ENCODE data around the gene NOP53.
A peak's percentile ranks its signal among the peaks of the same experiment; 100 is the strongest.
"Not testable (repeated sequence)": the region's sequence is repeated elsewhere in the genome, so short reads cannot be mapped to it uniquely, and the experiment has no call there.

NOP53 gene

GRCh38 chr19:47778049-47778953, 33.0 kb downstream of the NOP53 start, which contains the start of gene SELENOW:
Gene SELENOW (plus strand): TSS chr19:47778703. CDS start chr19:47778786, 83 bp downstream.
- DNase-seq: peak; percentile 92

GRCh38 chr19:47778954-47779351, 33.6 kb downstream of the NOP53 start:
- DNase-seq: peak; percentile 76

GRCh38 chr19:47779524-47780214, 34.3 kb downstream of the NOP53 start:
- DNase-seq: no peak

- DNase-seq: no peak
Measured at GRCh38 chr19:47780215-47780551, 34.8 kb downstream of the NOP53 start.

GRCh38 chr19:47781590-47782262, 36.4 kb downstream of the NOP53 start:
- DNase-seq: no peak

GRCh38 chr19:47786566-47786965, 41.2 kb downstream of the NOP53 start:
- no peak for DNase-seq

GRCh38 chr19:47787307-47787706, 42.0 kb downstream of the NOP53 start:
- DNase-seq: not testable (repeated sequence)

GRCh38 chr19:47789811-47790210, 44.5 kb downstream of the NOP53 start:
- not testable (repeated sequence) for DNase-seq

GRCh38 chr19:47790398-47790814, 45.1 kb downstream of the NOP53 start:
- peak; percentile 94 for DNase-seq

GRCh38 chr19:47792616-47793015, 47.3 kb downstream of the NOP53 start:
- DNase-seq: no peak

- no peak for DNase-seq
Measured at GRCh38 chr19:47794526-47794925, 49.2 kb downstream of the NOP53 start.

GRCh38 chr19:47796785-47797184, 51.4 kb downstream of the NOP53 start:
- no peak for DNase-seq

- DNase-seq: no peak
Measured at GRCh38 chr19:47797996-47798903, 52.9 kb downstream of the NOP53 start.

- no peak for DNase-seq
Measured at GRCh38 chr19:47798904-47799266, 53.5 kb downstream of the NOP53 start.

GRCh38 chr19:47801270-47801669, 55.9 kb downstream of the NOP53 start:
- DNase-seq: no peak

- DNase-seq: no peak
Measured at GRCh38 chr19:47802521-47803043, 57.2 kb downstream of the NOP53 start.

- not testable (repeated sequence) for DNase-seq
Measured at GRCh38 chr19:47803148-47803547, 57.8 kb downstream of the NOP53 start.

- not testable (repeated sequence) for DNase-seq
Measured at GRCh38 chr19:47803671-47804070, 58.3 kb downstream of the NOP53 start.

GRCh38 chr19:47804451-47804850, 59.1 kb downstream of the NOP53 start, which contains the start of gene TPRX1:
Gene TPRX1 (minus strand): TSS chr19:47804551. CDS start chr19:47804539, 12 bp downstream.
- not testable (repeated sequence) for DNase-seq

GRCh38 chr19:47805313-47805712, 60.0 kb downstream of the NOP53 start:
- no peak for DNase-seq

- no peak for DNase-seq
Measured at GRCh38 chr19:47806435-47806834, 61.1 kb downstream of the NOP53 start.

All from activated effector memory CD4-positive, alpha-beta T cell treated with anti-CD3 and anti-CD28 coated beads, Interleukin-2, amount 50 U/mL, for 16 hours (primary cell).